ENCODE data around the gene GLYATL1. TPM values are rescaled to one million over a fixed set of nuclear protein-coding genes. Genes with fewer than 3 reads are reported as not detected.

The GLYATL1 gene
- total RNA-seq, 4 donors from 2014 or later, result 3.9 TPM; not detected in 3

GRCh38 chr11:58905011-58905720, 34.1 kb upstream of the GLYATL1 start:
- Histone ChIP-seq H3K27ac (peak overlapping the region in 3 of 4 donors; percentile 2 to 60 (median 57)), H3K4me1 (peaks cover 0 to 12% (median 0%) of the 10 kb centered on the region in 3 donors), H3K36me3 (no peaks in the 10 kb centered on the region), H3K27me3 (peaks cover 61% of the 10 kb centered on the region), H3K4me3 (peak overlapping the region in 1 of 2 donors; percentile 41), H3K9me3 (no peaks in the 10 kb centered on the region)
- TF ChIP-seq POLR2AphosphoS5 (IDR thresholded peaks at IDR 0.05), result no peak
- WGBS, 2 donors (ENCODE audit: low coverage in 1 of 2), result 20% methylated on average over 1 of the region's 41 CpGs; no CpG with 5 or more reads in 1 of the 2 donors
- peak; percentile 49 for ATAC-seq

- peak overlapping the region in 1 of 2 donors; percentile 41 for H3K4me3 ChIP-seq
Observed at GRCh38 chr11:58905721-58906547, 33.4 kb upstream of the GLYATL1 start.

GRCh38 chr11:58907780-58908179, 31.5 kb upstream of the GLYATL1 start:
- no peak overlapping the region for H3K27ac ChIP-seq
- no peaks in the 10 kb centered on the region for H3K36me3 ChIP-seq
- TF ChIP-seq POLR2AphosphoS5 (IDR thresholded peaks at IDR 0.05), result no peak
- TF ChIP-seq CTCF (IDR thresholded peaks at IDR 0.05), result no peak
- TF ChIP-seq EP300 (IDR thresholded peaks at IDR 0.05), result no peak
- no peak for TF ChIP-seq POLR2A (IDR thresholded peaks at IDR 0.05)
- no peak for ATAC-seq
- H3K4me3 ChIP-seq, result no peak overlapping the region
- H3K27me3 ChIP-seq, result peaks cover 37% of the 10 kb centered on the region
- peaks cover 0 to 12% (median 0%) of the 10 kb centered on the region in 3 donors for H3K4me1 ChIP-seq
- no peaks in the 10 kb centered on the region for H3K9me3 ChIP-seq
- WGBS, 2 donors (ENCODE audit: low coverage in 1 of 2), result 72% methylated on average over 3 of the region's 3 CpGs; no CpG with 5 or more reads in 1 of the 2 donors

More at GRCh38 chr11:58905721-58906547, 33.4 kb upstream of the GLYATL1 start:
- peaks cover 55% of the 10 kb centered on the region for H3K27me3 ChIP-seq
- peaks cover 0 to 12% (median 0%) of the 10 kb centered on the region in 3 donors for H3K4me1 ChIP-seq
- TF ChIP-seq EP300 (IDR thresholded peaks at IDR 0.05) (no peak), POLR2A (IDR thresholded peaks at IDR 0.05) (no peak), CTCF (IDR thresholded peaks at IDR 0.05) (no peak), POLR2AphosphoS5 (IDR thresholded peaks at IDR 0.05) (no peak)
- peak; percentile 78 for ATAC-seq
- H3K27ac ChIP-seq, result peak overlapping the region in 3 of 4 donors; percentile 2 to 60 (median 57)
- H3K36me3 ChIP-seq, result no peaks in the 10 kb centered on the region
- no peaks in the 10 kb centered on the region for H3K9me3 ChIP-seq
- 40% methylated on average over 1 of the region's 33 CpGs; no CpG with 5 or more reads in 1 of the 2 donors for WGBS, 2 donors (ENCODE audit: low coverage in 1 of 2)

- Histone ChIP-seq H3K27me3 (no peaks in the 10 kb centered on the region), H3K9me3 (peaks cover 0 to 12% (median 0%) of the 10 kb centered on the region in 3 donors), H3K4me1 (no peaks in the 10 kb centered on the region), H3K4me3 (no peak overlapping the region), H3K36me3 (no peaks in the 10 kb centered on the region), H3K27ac (no peak overlapping the region)
- TF ChIP-seq POLR2AphosphoS5 (IDR thresholded peaks at IDR 0.05) (no peak), EP300 (IDR thresholded peaks at IDR 0.05) (no peak), CTCF (IDR thresholded peaks at IDR 0.05) (no peak)
- ATAC-seq, result no peak
Observed at GRCh38 chr11:58912124-58912523, 27.2 kb upstream of the GLYATL1 start.

GRCh38 chr11:58913685-58914084, 25.6 kb upstream of the GLYATL1 start:
- no peak for ATAC-seq
- Histone ChIP-seq H3K27ac (no peak overlapping the region), H3K4me3 (no peak overlapping the region), H3K27me3 (no peaks in the 10 kb centered on the region), H3K9me3 (peaks cover 0 to 25% (median 0%) of the 10 kb centered on the region in 3 donors), H3K4me1 (no peaks in the 10 kb centered on the region), H3K36me3 (no peaks in the 10 kb centered on the region)
- TF ChIP-seq POLR2A (IDR thresholded peaks at IDR 0.05) (no peak), CTCF (IDR thresholded peaks at IDR 0.05) (no peak), EP300 (IDR thresholded peaks at IDR 0.05) (no peak), POLR2AphosphoS5 (IDR thresholded peaks at IDR 0.05) (no peak)
